ENCODE results near the gene ASB13.

Gene ASB13

DNA sequence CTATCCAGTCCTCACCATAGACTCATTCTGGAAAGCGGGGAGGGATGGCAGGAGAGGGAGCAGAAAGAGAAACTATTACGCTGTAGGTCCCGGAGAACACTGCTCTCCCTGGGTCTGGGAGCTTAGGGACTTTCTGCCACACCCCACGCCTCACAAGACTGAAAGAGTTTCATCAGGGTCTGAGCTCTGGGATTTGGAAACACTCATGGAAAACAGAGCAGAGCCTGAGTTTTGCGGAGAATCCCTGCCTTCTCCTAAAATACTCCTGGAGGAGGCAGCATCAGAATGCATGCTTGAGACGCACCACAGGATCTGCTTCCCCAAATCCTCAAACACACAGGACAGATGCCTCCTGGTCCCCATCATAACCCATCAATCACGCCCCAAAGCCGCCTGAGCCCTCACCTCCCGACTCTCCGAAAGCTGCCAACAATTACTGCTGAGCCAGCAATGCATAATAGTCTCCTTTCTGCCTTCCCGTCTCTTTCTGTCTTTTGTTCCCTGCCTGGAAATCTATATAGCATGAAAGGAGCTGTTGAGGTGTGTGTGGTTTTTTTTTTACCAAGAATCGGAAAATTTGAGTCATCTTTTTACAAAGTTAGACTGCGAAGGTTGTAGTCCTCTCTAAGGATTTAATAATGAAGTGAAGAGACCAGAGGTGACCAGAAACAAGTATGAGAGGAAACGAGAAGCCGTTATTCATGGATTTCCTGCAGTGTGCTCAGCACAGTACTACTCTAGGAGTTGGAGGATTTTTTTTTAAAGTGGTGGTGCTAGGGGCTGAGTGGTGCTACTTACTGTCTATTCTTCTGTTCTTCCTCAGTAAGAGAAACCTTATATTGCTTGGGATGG is 37.7 kb downstream of the ASB13 start:
- no peak for DNase-seq
- H3K27me3 ChIP-seq (replicated peaks; ENCODE audit: insufficient read depth, low read length): no peaks in the 10 kb centered on the region
- H3K4me3 ChIP-seq (ENCODE audit: low read length): no peak overlapping the region
- H3K9me3 ChIP-seq (replicated peaks; ENCODE audit: insufficient read depth, low read length): no peaks in the 10 kb centered on the region
- H3K4me1 ChIP-seq (ENCODE audit: low read length): peaks cover 7% of the 10 kb centered on the region; the same call in 1 of the 2 replicates
- no peak overlapping the region for H2AFZ ChIP-seq (ENCODE audit: low read length)
- H3F3A ChIP-seq (ENCODE audit: insufficient read depth, low read length): no peaks in the 10 kb centered on the region
- no peaks in the 10 kb centered on the region for H3K36me3 ChIP-seq (replicated peaks; ENCODE audit: insufficient read depth, low read length)
- no peaks in the 10 kb centered on the region for H3K79me2 ChIP-seq (ENCODE audit: low read length)
- H3K27ac ChIP-seq (ENCODE audit: low read length): no peak overlapping the region
- H3K4me2 ChIP-seq (ENCODE audit: low read depth, low read length): peak overlapping the region; percentile 18; the same call in 1 of the 2 replicates
- TF ChIP-seq EZH2phosphoT487 (IDR thresholded peaks at IDR 0.05; ENCODE audit: low read length) (no peak), EZH2 (optimal IDR thresholded peaks at IDR 0.05; ENCODE audit: low read depth, low read length) (no peak)
- TF ChIP-seq, protein P1, sequence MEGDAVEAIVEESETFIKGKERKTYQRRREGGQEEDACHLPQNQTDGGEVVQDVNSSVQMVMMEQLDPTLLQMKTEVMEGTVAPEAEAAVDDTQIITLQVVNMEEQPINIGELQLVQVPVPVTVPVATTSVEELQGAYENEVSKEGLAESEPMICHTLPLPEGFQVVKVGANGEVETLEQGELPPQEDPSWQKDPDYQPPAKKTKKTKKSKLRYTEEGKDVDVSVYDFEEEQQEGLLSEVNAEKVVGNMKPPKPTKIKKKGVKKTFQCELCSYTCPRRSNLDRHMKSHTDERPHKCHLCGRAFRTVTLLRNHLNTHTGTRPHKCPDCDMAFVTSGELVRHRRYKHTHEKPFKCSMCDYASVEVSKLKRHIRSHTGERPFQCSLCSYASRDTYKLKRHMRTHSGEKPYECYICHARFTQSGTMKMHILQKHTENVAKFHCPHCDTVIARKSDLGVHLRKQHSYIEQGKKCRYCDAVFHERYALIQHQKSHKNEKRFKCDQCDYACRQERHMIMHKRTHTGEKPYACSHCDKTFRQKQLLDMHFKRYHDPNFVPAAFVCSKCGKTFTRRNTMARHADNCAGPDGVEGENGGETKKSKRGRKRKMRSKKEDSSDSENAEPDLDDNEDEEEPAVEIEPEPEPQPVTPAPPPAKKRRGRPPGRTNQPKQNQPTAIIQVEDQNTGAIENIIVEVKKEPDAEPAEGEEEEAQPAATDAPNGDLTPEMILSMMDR (IDR thresholded peaks at IDR 0.05; ENCODE audit: low read length): no peak
- no peaks in the 10 kb centered on the region for H3K9me2 ChIP-seq (replicated peaks; ENCODE audit: insufficient read depth, low read length)
- no peaks in the 10 kb centered on the region for H4K20me1 ChIP-seq (ENCODE audit: insufficient read depth, low read length)
- H3K9ac ChIP-seq (ENCODE audit: low read length): no peak overlapping the region

DNA sequence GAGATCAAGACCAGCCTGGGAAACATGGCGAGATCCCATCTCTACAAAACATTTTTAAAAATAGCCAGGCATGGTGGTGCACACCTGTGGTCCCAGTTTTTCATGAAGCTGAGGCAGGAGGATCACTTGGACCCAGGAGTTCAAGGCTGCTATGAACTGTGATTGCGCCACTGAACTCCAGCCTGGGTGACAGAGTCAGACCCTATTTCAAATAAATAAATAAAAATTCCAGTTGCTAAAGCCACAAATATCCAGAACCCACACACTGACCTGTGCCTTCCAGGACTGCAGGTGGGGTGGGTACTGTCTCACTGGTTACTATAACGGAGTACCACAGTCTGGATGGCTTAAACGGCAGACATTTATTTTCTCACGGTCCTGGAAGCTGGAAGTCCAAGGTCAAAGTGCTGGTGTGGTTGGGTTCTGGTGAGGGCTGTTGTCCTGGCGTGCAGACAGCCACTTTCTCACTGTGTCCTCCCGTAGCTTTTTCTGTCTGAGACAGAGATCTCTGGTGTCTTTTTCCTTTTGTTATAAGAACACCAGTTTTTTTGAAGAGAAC is 38.8 kb downstream of the ASB13 start:
- Histone ChIP-seq H3F3A (ENCODE audit: insufficient read depth, low read length) (no peaks in the 10 kb centered on the region), H3K9me3 (replicated peaks; ENCODE audit: insufficient read depth, low read length) (no peaks in the 10 kb centered on the region), H3K9ac (ENCODE audit: low read length) (no peak overlapping the region), H3K79me2 (ENCODE audit: low read length) (no peaks in the 10 kb centered on the region), H3K4me1 (ENCODE audit: low read length) (peaks cover 11% of the 10 kb centered on the region; the same call in 1 of the 2 replicates), H3K4me3 (ENCODE audit: low read length) (no peak overlapping the region), H3K27ac (ENCODE audit: low read length) (no peak overlapping the region), H3K9me2 (replicated peaks; ENCODE audit: insufficient read depth, low read length) (no peaks in the 10 kb centered on the region), H3K4me2 (ENCODE audit: low read depth, low read length) (no peak overlapping the region), H3K36me3 (replicated peaks; ENCODE audit: insufficient read depth, low read length) (no peaks in the 10 kb centered on the region), H3K27me3 (replicated peaks; ENCODE audit: insufficient read depth, low read length) (no peaks in the 10 kb centered on the region), H4K20me1 (ENCODE audit: insufficient read depth, low read length) (no peaks in the 10 kb centered on the region), H2AFZ (ENCODE audit: low read length) (no peak overlapping the region)
- TF ChIP-seq, protein P1 (IDR thresholded peaks at IDR 0.05; ENCODE audit: low read length): no peak
- TF ChIP-seq EZH2 (optimal IDR thresholded peaks at IDR 0.05; ENCODE audit: low read depth, low read length) (no peak), EZH2phosphoT487 (IDR thresholded peaks at IDR 0.05; ENCODE audit: low read length) (no peak)
- no peak for DNase-seq

DNA sequence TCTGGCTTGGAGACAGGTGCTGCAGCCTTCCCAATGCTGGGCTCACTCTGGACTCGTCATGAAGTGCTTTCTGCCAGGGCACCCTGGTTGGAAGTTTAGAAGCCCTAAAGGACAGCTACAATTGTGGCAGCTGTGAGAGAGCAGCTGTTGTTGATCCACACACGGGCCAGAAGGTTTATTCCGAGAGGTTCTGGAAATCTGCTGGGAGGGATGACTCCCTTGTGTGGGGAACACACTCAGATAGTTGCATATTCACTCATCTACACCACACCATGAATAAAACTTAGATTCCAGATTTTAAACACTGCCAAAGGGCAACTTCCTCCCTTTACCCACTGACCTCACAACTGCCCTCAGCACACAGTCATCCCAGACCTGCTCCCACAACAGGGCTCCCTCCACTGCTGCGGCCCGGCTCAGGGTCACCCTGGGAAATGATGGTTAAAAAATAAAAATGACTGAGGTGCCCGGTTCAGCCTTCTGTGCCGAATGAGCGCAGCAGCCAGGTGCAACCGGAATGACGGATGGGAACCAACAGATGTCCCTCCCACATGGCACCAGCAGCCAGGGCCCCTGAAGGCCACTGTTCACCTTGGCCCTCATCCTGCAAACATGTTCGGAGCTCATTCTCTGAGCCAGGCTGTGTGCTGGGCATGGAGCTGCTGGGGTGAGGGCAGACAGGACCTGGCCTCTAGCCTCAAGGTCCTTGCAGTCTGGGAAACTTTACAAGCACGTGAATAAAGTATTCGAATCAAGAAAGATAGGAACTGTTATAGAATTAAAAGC is 40.2 kb downstream of the ASB13 start:
- H3K4me3 ChIP-seq (ENCODE audit: low read length): no peak overlapping the region
- no peaks in the 10 kb centered on the region for H3K9me2 ChIP-seq (replicated peaks; ENCODE audit: insufficient read depth, low read length)
- no peaks in the 10 kb centered on the region for H3K79me2 ChIP-seq (ENCODE audit: low read length)
- no peaks in the 10 kb centered on the region for H3K9me3 ChIP-seq (replicated peaks; ENCODE audit: insufficient read depth, low read length)
- H3K36me3 ChIP-seq (replicated peaks; ENCODE audit: insufficient read depth, low read length): no peaks in the 10 kb centered on the region
- TF ChIP-seq EZH2phosphoT487 (IDR thresholded peaks at IDR 0.05; ENCODE audit: low read length): no peak
- TF ChIP-seq, protein P1 (IDR thresholded peaks at IDR 0.05; ENCODE audit: low read length): no peak
- no peak for TF ChIP-seq EZH2 (optimal IDR thresholded peaks at IDR 0.05; ENCODE audit: low read depth, low read length)
- DNase-seq: no peak
- H3K27ac ChIP-seq (ENCODE audit: low read length): no peak overlapping the region
- no peak overlapping the region for H3K4me2 ChIP-seq (ENCODE audit: low read depth, low read length)
- H3K9ac ChIP-seq (ENCODE audit: low read length): no peak overlapping the region
- H3F3A ChIP-seq (ENCODE audit: insufficient read depth, low read length): no peaks in the 10 kb centered on the region
- peaks cover 11% of the 10 kb centered on the region; the same call in 1 of the 2 replicates for H3K4me1 ChIP-seq (ENCODE audit: low read length)
- H2AFZ ChIP-seq (ENCODE audit: low read length): no peak overlapping the region
- no peaks in the 10 kb centered on the region for H4K20me1 ChIP-seq (ENCODE audit: insufficient read depth, low read length)
- no peaks in the 10 kb centered on the region for H3K27me3 ChIP-seq (replicated peaks; ENCODE audit: insufficient read depth, low read length)
